ENCODE results near the gene CENATAC. TPM values are rescaled to one million over a fixed set of nuclear protein-coding genes. Genes with fewer than 3 reads are reported as not detected.
"Not testable (repeated sequence)": the region's sequence is repeated elsewhere in the genome, so short reads cannot be mapped to it uniquely, and the experiment has no call there.

CENATAC gene
- total and polyA plus RNA-seq, 2 donors (not counting 1 experiment from before 2014, with no cell fraction given): 50.1 to 122 TPM

GRCh38 chr11:119033421-119033820 is 35.5 kb downstream of the CENATAC start:
- H3K4me3 ChIP-seq (ENCODE audit: control extremely low read depth in 1 of 5, extremely low read depth in 1 of 5, insufficient read depth in 1 of 5, low read depth in 2 of 5, low read length in 4 of 5); DNase-seq; ATAC-seq (ENCODE audit: low read depth); H4K20me1 ChIP-seq (ENCODE audit: control insufficient read depth, insufficient read depth, low read length, poor library complexity, severe bottlenecking); H3K4me2 ChIP-seq (replicated peaks; ENCODE audit: low read depth, low read length, poor library complexity, severe bottlenecking); H3K79me2 ChIP-seq (ENCODE audit: control insufficient read depth, insufficient read depth, low read length); intact Hi-C loops (cut with micrococcal nuclease); H3K9ac ChIP-seq (ENCODE audit: low read length); H3K27me3 ChIP-seq (replicated peaks in 1 of 4; ENCODE audit: control extremely low read depth in 1 of 4, control insufficient read depth in 3 of 4, insufficient read depth in 4 of 4, low read length in 3 of 4); H3K36me3 ChIP-seq (replicated peaks in 1 of 2; ENCODE audit: control extremely low read depth in 1 of 2, control insufficient read depth in 1 of 2, extremely low read depth in 1 of 2, insufficient read depth in 2 of 2, low read length in 1 of 2); H3K9me3 Mint-ChIP-seq (ENCODE audit: insufficient read depth); H3K27ac Mint-ChIP-seq; H3K4me3 Mint-ChIP-seq; H3K27me3 Mint-ChIP-seq; H3K9me3 ChIP-seq (ENCODE audit: control extremely low read depth in 1 of 3, control insufficient read depth in 2 of 3, insufficient read depth in 1 of 3, low read length in 2 of 3); H2AFZ ChIP-seq (ENCODE audit: insufficient read depth, low read depth, low read length, poor library complexity, severe bottlenecking); H3K27ac ChIP-seq (ENCODE audit: low read length in 2 of 2): not testable (repeated sequence)
- H3K4me1 Mint-ChIP-seq: peaks cover 20% of the 10 kb centered on the region
- ChIA-PET CTCF (interaction anchor here (0.7 to 1.2 kb wide), 3 partner anchors 24 to 411 kb away, joined by 3 to 7 read pairs (median 5); partner anchors contain the start of gene HYOU1), POLR2A (interaction anchor here (0.6 kb wide), 1 partner anchor 266 kb away, joined by 7 read pairs; no protein-coding TSS in a partner anchor)
- 100% methylated on average over 2 of the region's 10 CpGs for WGBS (ENCODE audit: insufficient coverage)
- H3K4me1 ChIP-seq (ENCODE audit: control insufficient read depth in 2 of 2, insufficient read depth in 2 of 2, low read length in 2 of 2): peaks cover 4 to 10% of the 10 kb centered on the region in 2 donors

DNA sequence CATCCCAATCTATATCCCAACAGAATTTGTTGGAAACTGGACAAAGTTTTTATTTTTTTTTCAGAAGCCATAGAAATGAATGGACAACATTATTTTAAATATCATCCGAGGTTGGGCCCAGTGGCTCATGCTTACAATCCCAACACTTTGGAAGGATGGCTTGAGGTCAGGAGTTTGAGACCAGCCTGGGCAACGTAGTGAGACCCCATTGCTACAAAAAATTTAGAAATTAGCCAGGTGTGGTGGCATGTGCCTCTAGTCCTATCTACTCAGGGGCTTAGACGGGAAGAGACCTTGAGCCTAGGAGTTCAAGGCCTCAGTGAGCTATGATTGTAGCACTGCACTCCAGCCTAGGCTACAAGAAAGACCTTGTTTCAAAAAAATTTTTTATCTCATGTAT is 36.9 kb downstream of the CENATAC start:
- Histone ChIP-seq H2AFZ (ENCODE audit: insufficient read depth, low read depth, low read length, poor library complexity, severe bottlenecking) (no peak overlapping the region), H3K36me3 (replicated peaks in 1 of 2; ENCODE audit: control extremely low read depth in 1 of 2, control insufficient read depth in 1 of 2, extremely low read depth in 1 of 2, insufficient read depth in 2 of 2, low read length in 1 of 2) (no peaks in the 10 kb centered on the region), H3K4me2 (replicated peaks; ENCODE audit: low read depth, low read length, poor library complexity, severe bottlenecking) (no peak overlapping the region), H3K9me3 (ENCODE audit: control extremely low read depth in 1 of 3, control insufficient read depth in 2 of 3, insufficient read depth in 1 of 3, low read length in 2 of 3) (no peaks in the 10 kb centered on the region), H3K4me1 (ENCODE audit: control insufficient read depth in 2 of 2, insufficient read depth in 2 of 2, low read length in 2 of 2) (peaks cover 2 to 14% of the 10 kb centered on the region in 2 donors), H3K4me3 (ENCODE audit: control extremely low read depth in 1 of 5, extremely low read depth in 1 of 5, insufficient read depth in 1 of 5, low read depth in 2 of 5, low read length in 4 of 5) (no peak overlapping the region), H3K79me2 (ENCODE audit: control insufficient read depth, insufficient read depth, low read length) (no peaks in the 10 kb centered on the region), H4K20me1 (ENCODE audit: control insufficient read depth, insufficient read depth, low read length, poor library complexity, severe bottlenecking) (no peaks in the 10 kb centered on the region), H3K9ac (ENCODE audit: low read length) (no peak overlapping the region), H3K27me3 (replicated peaks in 1 of 4; ENCODE audit: control extremely low read depth in 1 of 4, control insufficient read depth in 3 of 4, insufficient read depth in 4 of 4, low read length in 3 of 4) (no peaks in the 10 kb centered on the region), H3K27ac (ENCODE audit: low read length in 2 of 2) (no peak overlapping the region)
- H3K9me3 Mint-ChIP-seq (ENCODE audit: insufficient read depth): no peaks in the 10 kb centered on the region
- ATAC-seq (ENCODE audit: low read depth): no peak
- CTCF ChIA-PET: interaction anchor here (0.7 kb wide), 1 partner anchor 108 kb away, joined by 3 read pairs; no protein-coding TSS in a partner anchor
- no peak for TF ChIP-seq EZH2 (IDR thresholded peaks at IDR 0.05; ENCODE audit: borderline replicate concordance, insufficient read depth, low read depth, low read length, poor library complexity, severe bottlenecking)
- TF ChIP-seq, protein P1, sequence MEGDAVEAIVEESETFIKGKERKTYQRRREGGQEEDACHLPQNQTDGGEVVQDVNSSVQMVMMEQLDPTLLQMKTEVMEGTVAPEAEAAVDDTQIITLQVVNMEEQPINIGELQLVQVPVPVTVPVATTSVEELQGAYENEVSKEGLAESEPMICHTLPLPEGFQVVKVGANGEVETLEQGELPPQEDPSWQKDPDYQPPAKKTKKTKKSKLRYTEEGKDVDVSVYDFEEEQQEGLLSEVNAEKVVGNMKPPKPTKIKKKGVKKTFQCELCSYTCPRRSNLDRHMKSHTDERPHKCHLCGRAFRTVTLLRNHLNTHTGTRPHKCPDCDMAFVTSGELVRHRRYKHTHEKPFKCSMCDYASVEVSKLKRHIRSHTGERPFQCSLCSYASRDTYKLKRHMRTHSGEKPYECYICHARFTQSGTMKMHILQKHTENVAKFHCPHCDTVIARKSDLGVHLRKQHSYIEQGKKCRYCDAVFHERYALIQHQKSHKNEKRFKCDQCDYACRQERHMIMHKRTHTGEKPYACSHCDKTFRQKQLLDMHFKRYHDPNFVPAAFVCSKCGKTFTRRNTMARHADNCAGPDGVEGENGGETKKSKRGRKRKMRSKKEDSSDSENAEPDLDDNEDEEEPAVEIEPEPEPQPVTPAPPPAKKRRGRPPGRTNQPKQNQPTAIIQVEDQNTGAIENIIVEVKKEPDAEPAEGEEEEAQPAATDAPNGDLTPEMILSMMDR (IDR thresholded peaks at IDR 0.05): no peak
- peaks cover 22% of the 10 kb centered on the region for H3K4me1 Mint-ChIP-seq
- POLR2A ChIA-PET: no interaction called here
- 77% methylated on average over 3 of the region's 3 CpGs for WGBS (ENCODE audit: insufficient coverage)
- no peak for DNase-seq
- no peak overlapping the region for H3K4me3 Mint-ChIP-seq
- no peak overlapping the region for H3K27ac Mint-ChIP-seq
- intact Hi-C loops (cut with micrococcal nuclease): no loop called here
- no peaks in the 10 kb centered on the region for H3K27me3 Mint-ChIP-seq

Measured in B cell (primary cell).